Tibial nerve (tissue), 3 donors: ENCODE results near the gene CPN1.

Experiments
- CTCF ChIP-seq, 5 experiments: fragments of 200-600 bp in 3 of 5; fragments of 450-650 bp in 2 of 5; sonication (generic) in 3 of 5; IDR thresholded peaks; one replicate each; pipeline ENCODE4 v1.5.1; 2016 to 2019; ENCODE audit warnings: antibody characterized with exemption in 5 of 5, mild to moderate bottlenecking in 3 of 5, moderate library complexity in 2 of 5
- POLR2A ChIP-seq, 2 donors: fragments of 450-650 bp; IDR thresholded peaks; one replicate each; pipeline ENCODE4 v1.6.1; 2017; ENCODE audit warnings: antibody characterized with exemption in 2 of 2, mild to moderate bottlenecking in 2 of 2, moderate library complexity in 2 of 2

- no peak for TF ChIP-seq CTCF (IDR thresholded peaks at IDR 0.05)
- no peak for TF ChIP-seq POLR2A (IDR thresholded peaks at IDR 0.05)
Measured at GRCh38 chr10:100007231-100008141, 74.2 kb downstream of the CPN1 start.
